HG03342 (cell line): ENCODE measurements around the gene TTC23.

Experiments used
- ATAC-seq: cut with Tn5 transposase; IDR thresholded peaks from one replicate; pipeline ENCODE4 v1.9.1; 2021; ENCODE audit warnings: mild to moderate bottlenecking, moderate library complexity; ENCODE audit not compliant: unreplicated experiment

Gene TTC23

DNA sequence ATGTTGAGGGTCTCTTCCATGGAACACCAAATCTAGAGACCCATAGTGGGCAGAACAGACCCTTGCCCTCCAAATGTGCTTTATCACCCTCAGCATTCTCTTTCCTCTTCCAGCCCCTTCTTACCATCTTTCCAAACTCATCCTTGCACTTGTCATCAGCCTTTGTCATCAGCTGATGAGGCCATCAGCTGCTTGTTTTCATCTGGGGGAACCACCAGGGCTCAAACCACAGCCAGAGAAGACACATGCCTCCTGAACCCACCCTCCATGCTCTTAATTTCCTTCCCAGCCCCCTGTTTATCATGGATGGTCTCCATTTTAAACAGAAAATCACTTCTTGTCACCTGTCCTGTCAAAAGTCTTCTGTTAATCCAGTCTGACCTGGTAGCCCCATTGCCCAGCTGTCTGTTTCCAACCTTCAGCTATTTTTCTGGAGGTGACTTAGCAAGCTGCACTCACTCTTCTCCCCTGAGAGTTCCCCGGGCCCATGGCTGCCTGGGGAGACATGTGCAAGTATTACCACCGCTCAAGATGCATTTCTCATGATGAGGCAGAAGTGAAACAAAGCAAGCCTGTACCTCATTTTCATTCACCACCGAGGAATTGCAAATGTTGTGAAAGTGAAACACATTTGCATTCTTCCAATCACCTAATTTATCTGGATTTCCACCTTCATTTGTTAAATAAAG lies 159.2 kb downstream of the TTC23 start:
- ATAC-seq: peak; percentile 99

DNA sequence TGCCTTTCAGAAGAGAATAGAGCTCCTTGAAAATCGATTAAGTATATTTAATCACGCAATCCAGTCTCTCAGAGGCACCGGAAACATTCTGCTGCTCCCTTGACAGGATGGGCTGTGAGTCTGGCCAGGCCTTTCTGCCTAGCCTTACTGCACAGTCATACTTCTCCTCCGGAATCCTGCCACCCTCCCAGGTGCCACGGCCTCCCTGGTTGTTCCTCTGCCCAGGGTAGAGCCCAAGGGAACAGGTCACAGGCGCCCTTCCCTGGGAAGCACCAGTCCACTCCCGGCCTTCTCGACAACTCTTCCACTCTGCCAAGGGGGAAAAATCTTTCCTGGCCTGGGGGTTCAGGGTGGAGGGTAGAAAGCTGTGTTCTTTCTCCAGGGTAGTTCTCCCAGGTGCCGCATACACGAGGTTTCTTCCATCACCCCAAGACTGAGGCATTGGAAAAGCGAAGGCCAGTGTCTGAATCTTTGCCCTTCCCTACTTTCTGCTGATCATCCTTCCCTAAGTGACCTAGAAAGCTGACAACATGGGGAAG lies 161.9 kb downstream of the TTC23 start:
- no peak for ATAC-seq

DNA sequence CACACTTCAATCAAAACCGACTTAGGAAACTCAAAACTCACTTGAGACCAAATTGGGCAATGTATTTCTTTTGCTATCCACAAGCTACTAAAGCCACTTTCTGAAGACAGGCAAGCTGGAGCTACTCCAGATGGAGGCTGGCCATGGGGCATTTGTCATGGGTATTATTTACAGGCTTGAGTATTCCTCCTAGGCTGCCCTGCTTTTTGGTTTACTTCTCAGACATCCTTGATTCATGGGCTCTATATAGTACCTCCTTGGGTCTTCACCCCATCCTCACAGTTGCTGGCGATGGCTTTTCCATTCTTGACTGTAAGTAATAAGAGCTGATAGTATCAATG lies 163.1 kb downstream of the TTC23 start:
- no peak for ATAC-seq
